Skin epidermis (tissue), 12 donors: ENCODE data around the gene NGRN.
A peak's percentile ranks its signal among the peaks of the same experiment; 100 is the strongest.
"Not testable (repeated sequence)": the region's sequence is repeated elsewhere in the genome, so short reads cannot be mapped to it uniquely, and the experiment has no call there.

Source experiments
- H3K27ac ChIP-seq, 21 experiments: fragments of 200-600 bp; sonication (generic) in 11 of 21; one replicate each; pipeline ENCODE4 v1.5.0; 2020; ENCODE audit warnings: mild to moderate bottlenecking in 3 of 21, inconsistent platforms in 2 of 21, moderate library complexity in 2 of 21
- H3K4me3 ChIP-seq, 7 experiments: fragments of 200-600 bp; sonication (generic) in 2 of 7; one replicate each; pipeline ENCODE4 v1.5.0; 2020; ENCODE audit warnings: inconsistent platforms in 2 of 7, mild to moderate bottlenecking in 2 of 7, moderate library complexity in 1 of 7

The NGRN gene

DNA sequence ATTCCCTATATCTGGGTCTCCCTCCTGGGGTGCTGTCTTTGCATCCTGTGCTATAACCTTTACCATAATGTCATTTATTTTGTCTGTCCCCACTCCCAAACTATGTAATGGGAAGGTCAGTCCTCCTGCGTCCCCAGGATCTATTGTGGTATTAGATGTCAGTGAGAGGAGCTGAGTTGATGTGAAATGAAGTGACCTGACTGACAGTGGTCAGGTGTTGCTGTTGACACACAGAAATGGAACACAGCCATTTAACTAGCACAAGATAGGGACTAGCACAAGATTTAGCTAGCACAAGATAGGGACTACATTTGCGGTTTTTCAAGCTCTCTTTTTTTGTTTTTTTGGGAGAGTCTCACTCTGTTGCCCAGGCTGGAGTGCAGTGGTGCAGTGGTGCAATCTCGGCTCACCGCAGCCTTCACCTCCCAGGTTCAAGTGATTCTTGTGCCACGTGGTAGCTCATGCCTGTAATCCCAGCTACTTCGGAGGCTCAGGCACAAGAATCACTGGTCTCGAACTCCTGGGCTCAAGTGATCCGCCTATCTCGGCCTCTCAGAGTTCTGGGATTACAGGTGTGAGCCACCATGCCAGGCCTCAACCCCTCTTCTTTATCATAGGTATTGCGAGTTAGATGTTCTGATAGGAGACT is 5.2 kb downstream of the NGRN start:
- Histone ChIP-seq H3K4me3 (no peak overlapping the region), H3K27ac (no peak overlapping the region)

DNA sequence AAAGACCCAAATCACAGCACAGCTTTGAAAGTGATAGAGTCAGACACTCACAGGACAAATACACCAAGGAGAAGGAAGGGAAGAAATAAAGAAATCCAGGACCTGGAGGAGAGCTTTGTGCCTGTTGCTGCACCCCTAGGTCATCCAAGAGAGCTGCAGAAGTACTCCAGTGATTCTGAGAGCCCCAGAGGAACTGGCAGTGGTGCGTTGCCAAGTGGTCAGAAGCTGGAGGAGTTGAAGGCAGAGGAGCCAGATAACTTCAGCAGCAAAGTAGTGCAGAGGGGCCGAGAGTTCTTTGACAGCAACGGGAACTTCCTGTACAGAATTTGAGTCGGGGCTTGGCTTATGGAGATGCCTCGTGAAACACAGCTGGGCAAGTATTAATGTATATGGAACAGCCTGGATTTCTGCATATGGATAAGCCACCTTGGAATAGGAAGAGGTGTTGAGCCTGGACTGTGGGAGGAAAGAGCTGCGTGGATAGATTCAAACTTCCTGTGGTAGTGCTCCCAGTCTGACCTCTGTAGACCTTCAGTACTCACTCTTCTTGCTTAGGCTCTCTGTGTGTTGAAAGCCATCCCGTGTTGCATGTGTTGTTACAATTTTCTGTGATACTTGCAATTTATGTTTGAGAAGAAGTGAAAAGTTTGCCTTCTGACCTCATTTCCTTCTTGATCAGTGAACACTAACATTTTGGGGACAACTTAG is 6.1 kb downstream of the NGRN start:
- H3K27ac ChIP-seq: no peak overlapping the region
- no peak overlapping the region for H3K4me3 ChIP-seq

DNA sequence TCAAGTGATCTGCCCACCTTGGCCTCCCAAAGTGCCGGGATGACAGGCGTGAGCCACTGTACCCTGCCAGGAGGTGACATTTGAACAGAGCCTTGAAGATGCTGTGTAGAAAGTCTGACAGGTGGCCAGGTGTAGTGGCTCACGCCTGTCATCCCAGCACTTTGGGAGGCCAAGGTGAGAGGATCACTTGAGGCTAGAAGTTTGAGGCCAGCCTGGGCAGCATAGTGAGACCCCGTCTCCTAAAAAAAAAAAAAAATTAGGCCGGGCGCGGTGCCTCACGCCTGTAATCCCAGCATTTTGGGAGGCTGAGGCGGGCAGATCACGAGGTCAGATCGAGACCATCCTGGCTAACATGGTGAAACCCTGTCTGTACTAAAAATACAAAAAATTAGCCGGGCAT is 13.0 kb downstream of the NGRN start:
- not testable (repeated sequence) for H3K4me3 ChIP-seq, H3K27ac ChIP-seq

DNA sequence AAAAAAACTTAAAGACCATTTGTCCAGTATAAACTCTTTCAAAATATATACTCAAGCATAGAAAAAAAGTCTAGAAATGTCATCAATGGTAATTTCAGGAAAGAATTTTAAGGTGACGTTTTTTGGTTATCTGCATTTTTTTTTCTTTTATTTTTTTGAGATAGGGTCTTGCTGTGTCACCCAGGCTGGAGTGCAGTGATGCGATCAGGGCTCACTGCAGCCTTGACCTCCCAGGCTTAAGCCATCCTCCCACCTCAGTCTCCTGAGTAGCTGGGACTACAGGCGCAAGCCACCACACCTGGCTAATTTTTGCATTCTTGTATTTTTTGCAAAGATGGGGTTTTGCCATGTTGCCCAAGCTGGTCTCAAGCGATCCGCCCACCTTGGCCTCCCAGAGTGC is 15.3 kb downstream of the NGRN start:
- H3K4me3 ChIP-seq, H3K27ac ChIP-seq: not testable (repeated sequence)

DNA sequence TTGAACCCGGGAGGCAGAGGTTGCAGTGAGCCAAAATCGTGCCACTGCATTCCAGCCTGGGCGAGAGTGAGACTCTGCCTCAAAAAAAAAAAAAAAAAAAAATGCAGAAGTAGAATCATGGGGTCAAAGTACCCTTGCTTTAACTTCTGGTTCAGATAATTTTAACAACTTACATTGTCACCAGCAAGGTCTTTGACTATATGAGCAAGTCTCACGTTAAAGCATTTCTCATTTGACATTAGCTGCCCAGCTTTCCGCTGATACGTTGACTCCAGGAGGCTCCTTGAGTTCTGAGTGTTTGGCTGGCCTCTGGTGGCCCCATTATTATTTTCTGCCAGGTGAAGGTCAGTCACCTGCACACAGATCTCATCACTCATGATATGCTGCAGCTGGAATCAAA is 16.2 kb downstream of the NGRN start:
- H3K4me3 ChIP-seq, H3K27ac ChIP-seq: not testable (repeated sequence)

DNA sequence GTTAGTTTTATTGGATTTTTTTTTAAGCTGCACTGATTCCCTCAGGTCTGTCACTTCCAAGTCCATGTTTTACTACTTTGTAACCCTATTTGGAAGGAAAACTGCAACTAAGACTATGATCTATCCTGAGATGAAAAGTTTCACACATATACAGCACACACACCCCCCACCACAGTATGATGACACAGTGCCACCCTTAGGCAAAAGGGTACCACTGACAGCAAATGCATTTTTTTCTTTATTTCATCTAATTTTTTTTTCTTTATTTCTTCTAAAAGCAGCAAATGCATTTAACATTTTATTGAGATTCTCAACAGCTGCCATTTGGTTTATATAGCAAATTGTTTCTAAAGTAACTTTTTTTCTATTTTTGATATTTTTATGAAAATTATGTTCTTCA is 21.2 kb downstream of the NGRN start:
- peak overlapping the region in 4 of 21 experiments; percentile 11 to 60 (median 42) for H3K27ac ChIP-seq
- H3K4me3 ChIP-seq: no peak overlapping the region

DNA sequence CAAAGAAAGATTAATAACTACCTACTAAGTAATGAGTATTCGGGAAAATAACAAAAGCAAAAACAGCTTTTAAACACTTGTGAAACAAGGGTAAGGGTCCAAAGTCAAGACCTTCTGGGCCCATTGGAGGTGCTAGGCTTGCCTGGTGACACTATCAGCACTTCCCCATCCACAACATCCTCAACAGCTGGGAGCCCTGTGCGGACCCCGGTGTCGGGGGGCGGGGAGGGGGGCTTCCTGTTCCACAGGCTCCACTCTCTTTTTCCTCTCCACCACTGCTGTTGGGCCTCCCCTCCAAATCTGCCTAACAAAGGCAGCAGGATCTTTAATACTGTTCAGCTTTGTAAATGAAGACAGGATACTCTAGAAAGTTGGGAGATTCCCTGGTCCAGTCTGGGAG is 21.6 kb downstream of the NGRN start:
- H3K4me3 ChIP-seq: no peak overlapping the region
- peak overlapping the region in 11 of 21 experiments; percentile 5 to 65 (median 34) for H3K27ac ChIP-seq

DNA sequence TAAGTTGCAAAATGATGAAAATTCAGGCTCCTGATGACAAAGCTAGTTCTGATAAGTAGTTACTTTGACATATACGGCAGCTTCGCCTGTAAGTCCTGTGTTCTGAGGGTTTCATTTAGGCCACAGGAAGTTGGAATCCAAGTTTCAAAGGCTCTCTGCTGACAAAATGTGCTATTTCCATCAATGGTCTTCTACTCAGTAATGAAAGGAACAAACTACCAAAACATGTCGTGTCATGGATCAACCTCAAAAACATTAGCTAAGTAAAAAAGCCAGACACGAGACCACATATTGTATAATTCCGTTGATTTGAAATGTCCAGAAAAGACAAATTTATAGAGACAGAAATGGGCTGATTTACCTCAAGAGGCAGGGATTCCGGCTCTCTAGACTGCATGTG is 22.5 kb downstream of the NGRN start:
- Histone ChIP-seq H3K27ac (peak overlapping the region in 4 of 21 experiments; percentile 5 to 60 (median 30)), H3K4me3 (no peak overlapping the region)

DNA sequence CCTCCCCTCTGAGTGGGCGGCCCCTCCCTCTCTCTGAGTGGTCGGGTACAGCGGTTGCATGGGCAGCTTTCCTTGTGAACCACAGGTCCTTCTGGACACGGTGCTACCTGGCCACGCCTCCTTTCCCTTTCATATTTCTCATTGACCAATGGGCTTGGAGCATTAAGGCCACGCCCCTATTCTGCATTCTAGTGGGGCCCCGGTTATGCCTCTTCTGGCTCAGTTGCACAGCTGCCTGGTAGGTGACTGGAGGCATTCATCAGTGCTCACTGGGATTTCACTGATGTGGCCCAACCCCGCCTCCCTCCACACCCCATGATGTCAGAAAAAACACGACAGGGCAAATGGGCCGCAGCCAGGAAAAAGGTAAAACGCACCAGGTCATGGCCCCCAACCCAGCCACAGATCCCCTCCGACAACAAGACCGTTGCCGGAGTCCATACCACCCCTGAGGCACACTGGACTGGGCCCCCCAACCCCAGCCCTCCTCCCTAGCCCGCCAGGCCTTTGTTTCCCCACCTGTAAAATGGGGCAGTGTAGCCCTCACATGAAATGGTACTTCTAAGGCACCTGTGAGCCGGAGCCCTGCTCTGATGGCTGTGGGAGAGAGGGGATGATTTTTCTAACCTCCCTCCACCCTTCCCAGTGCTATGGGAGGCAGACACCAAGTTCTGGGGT is 26.3 kb downstream of the NGRN start:
- Histone ChIP-seq H3K4me3 (no peak overlapping the region), H3K27ac (no peak overlapping the region)

DNA sequence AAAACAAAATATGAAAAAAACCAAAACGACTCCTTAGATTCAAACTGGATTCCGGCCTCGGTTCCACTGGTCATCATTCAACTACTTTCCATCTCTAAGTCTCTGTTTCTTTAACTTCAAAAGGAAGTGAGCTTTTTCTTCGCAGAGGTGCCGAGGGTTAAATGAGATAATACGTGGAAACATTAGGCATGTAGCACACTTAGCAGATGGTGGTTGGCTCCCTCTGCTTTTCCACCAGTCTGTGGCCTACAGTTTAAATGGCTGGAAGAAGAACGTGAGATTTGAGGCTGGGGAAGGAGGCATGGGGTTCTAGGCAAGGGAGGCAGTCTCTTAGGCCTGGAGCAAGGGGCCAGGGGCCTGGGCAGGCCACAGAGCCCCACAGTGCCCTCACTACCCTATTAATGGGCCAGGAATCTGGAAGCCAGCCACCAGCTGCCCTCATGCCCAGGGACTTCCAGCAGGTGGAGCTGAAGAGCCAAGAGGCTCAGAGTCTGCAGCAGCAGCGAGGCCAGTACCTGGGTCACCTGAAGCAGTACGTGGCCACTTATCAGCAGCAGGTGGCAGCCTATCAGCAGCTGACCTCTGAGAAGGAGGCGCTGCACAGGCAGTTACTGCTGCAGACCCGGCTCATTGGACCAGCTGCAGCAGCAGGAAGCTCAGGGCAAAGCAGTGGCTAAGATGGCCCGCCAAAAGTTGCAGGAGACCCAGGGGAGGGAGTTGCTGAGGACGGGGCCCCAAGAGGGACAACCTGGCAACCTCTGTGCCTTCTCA is 27.8 kb downstream of the NGRN start:
- H3K27ac ChIP-seq, H3K4me3 ChIP-seq: not testable (repeated sequence)

DNA sequence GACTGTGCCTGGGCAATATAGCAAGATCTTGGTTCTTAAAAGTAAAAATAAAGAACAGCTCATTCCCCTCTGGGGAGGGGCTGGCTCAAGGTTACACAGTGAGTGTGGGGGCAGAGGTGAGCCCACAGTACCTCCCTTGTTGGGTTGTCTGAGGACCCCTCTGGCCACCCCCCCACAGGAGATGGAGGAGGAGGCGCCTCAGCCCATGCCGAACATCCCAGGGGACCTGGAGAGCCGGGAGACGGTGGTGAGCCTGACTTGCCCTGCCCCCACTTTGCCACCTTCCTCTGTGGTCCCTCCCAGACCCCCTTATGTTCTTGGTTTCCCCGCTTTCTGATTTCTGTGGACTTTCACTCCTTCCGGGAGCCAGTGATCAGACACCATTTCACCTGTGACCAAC is 28.7 kb downstream of the NGRN start:
- no peak overlapping the region for H3K27ac ChIP-seq

DNA sequence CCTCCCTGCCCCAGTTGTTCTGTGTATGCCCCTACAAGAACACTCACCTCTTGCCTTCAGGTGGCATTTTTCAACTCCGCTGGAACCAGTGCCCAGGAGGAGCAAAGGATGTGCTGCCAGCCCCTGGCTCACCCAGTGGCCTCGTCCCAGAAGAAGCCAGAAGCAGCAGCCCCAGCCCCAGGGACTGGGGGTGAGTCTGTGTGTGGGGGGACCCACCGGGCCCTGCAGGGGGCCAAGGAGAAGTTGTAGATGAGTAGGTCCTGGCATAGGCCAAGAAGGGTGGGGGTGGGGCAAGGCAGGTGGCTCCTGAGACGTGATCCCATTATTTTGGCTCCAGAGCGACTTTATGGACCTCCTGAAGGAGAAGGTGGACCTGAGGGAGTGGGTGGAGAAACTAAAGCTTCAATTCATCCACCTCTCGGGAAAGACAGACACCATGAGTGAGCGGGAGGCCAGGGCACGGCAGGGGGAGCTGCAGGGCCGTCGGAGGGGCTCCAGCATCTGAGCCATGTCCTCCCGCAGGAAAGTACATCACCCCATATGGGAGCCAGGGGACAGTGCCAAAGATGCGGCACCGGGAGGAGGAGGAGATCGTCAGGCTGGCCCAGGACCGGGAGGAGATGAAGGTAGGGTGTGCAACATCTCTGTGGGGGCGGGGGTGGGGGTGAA is 29.3 kb downstream of the NGRN start:
- no peak overlapping the region for H3K4me3 ChIP-seq

More for the DNA sequence above, 28.7 kb downstream of the NGRN start:
- no peak overlapping the region for H3K4me3 ChIP-seq

DNA sequence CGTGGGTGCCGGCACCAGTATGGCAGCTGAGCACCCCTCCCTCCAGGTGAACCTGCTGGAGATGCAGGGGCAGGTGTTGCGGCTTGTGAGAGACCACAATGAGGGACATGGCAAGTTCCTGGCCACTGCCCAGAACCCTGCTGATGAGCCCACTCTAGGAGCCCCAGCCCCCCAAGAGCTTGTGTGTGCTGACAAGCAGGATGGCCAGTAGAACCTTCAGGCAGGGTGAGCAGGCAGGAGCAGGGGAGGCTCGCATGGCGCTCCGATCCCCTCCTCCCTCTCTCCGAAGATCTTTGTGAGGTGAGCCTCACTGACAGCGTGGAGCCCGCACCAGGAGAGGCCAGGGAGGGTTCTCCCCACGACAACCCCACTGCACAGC is 29.8 kb downstream of the NGRN start:
- Histone ChIP-seq H3K27ac (no peak overlapping the region), H3K4me3 (no peak overlapping the region)

More for the DNA sequence above, 29.3 kb downstream of the NGRN start:
- H3K27ac ChIP-seq: no peak overlapping the region

DNA sequence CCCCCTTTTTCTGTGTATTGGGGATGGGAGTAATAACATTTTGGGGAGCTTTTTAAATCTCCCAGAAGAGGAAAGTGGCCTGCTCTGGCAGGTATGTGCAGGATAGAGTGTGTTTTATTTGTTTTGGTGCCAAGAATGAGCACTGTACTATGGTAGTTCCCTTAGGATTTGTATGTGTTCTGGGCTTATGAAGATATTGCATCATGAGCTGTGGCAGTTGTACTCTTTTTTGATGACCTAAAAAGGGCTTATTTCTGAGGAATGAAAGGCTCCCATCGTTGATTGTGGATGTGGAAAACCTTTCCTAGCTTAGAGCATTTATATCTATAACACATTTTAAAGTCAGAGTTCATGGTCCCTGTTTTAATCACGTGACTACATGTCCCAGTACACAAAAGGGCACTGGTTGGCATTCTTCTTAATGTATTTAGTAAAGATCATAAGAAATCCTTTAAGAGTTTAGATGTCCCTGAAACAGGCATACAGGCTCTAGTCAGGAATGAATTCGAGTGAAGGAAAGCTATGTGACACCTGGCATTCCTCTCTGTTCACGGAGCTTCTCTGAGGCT is 30.9 kb downstream of the NGRN start:
- H3K4me3 ChIP-seq, H3K27ac ChIP-seq: not testable (repeated sequence)

DNA sequence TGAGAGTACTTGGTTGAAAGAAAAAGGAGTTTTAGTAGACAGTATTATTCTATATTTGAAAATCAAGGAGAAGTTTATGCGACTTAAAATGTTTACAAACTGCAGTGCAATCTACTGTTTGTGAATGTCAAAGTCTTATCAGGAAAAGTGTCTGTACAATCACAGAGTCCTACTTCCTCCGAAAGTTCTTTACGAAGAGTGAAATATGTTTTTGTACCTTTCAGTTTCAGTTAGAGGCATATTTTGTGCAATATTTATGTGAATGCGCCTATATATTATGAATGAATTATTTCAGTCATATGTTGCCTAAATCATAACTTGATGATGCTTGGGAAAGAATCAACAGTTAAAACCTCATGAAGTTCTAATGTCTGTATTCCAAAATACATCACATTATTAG is 31.5 kb downstream of the NGRN start:
- no peak overlapping the region for H3K27ac ChIP-seq
- no peak overlapping the region for H3K4me3 ChIP-seq

DNA sequence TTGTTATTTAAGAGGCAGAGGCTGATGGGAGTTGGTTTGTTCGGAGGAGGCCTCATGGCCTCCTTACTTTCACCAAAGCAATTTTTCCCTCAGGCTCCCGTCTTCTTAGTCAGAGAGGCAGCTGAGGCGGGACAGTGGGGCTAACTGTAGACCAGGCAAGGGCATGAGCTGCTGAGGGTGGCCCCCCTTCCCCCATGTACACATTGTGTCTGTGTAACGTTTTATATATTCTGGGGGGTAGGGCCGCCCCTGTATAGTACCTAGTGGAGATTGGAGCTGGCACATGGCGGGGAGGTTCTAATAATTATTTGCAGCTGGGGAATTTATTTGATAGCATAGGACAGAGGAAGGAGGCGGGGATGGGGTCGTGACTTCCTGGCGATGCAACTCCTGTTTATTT is 35.1 kb downstream of the NGRN start:
- peak overlapping the region in 1 of 21 experiments; percentile 12 for H3K27ac ChIP-seq

DNA sequence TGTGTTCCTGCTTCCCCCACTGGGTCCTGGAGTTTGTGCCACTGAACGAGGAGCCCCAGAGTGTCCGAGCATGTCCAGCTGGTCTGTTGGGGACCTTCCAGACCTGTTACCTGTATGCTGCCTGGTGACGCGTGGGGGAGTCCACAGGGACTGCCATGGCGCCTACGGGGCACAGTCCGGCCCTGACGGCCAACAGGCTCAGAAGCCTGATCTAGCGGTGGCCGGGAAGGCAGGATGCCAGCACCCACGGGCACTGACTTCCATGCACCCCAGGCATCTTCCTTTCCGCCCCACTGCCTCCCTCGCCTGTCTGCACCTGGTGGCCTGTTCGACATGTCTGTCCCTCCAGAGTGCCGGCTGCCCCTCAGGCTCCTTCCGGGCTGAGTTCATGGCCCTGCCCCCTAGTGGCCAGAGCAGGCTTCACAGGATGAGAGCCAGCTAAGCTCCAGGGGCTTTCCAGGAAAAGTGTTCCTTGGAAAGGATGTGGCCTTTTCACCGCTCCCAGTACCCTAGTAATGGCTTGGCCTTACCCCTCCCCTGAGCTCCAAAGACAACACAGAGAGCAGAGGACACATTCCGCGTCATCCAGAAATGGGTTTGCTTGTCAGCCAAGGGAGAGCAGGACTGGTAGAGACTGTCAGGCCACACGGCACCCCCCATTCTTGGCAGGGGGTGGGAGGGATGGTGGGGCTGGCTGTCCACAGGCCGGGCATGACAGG is 35.7 kb downstream of the NGRN start:
- peak overlapping the region in 5 of 21 experiments; percentile 8 to 49 (median 18) for H3K27ac ChIP-seq
- no peak overlapping the region for H3K4me3 ChIP-seq

More for the DNA sequence above, 35.1 kb downstream of the NGRN start:
- H3K4me3 ChIP-seq: no peak overlapping the region

DNA sequence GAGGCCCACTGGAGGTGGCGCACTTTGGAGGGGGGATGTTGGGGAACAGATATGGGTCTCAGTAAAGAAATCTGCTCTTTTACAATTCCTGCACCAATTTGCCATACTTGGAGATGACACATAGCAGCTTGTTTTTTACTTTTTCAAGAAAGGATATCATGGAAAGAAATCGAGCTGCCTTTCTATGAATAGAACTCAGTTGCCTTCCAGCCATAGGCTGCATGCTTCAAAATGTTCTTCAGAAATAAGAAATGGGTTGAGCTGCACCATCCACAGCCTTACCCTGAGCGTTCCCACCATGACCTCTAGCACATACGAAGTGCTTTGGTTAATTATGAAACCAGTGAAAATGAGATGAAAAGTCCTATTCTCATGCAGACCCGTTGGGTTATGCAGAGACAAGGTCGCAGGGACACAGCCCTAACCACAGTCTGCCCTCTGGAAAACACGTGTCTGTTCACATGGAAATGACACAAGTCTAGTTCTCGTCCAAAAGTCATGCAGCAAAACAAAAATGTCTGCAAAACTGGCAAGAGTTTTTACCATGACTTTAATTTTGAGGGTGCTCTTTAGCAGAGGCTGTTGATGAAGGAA is 36.3 kb downstream of the NGRN start:
- peak overlapping the region in 3 of 21 experiments; percentile 8 to 49 (median 32) for H3K27ac ChIP-seq
- H3K4me3 ChIP-seq: no peak overlapping the region
